ENCODE measurements around the gene PARP16. TPM values are rescaled to one million over a fixed set of nuclear protein-coding genes. Genes with fewer than 3 reads are reported as not detected.

Gene PARP16
- total and polyA plus RNA-seq, 4 experiments from 2014 or later, result 20.8 to 27.2 (median 24.2) TPM

- no peak for DNase-seq
- H3K4me1 ChIP-seq (ENCODE audit: insufficient read depth, low read length), result peaks cover 25% of the 10 kb centered on the region
- no peaks in the 10 kb centered on the region for H3K36me3 ChIP-seq (ENCODE audit: insufficient read depth, low read length)
- H3K27ac ChIP-seq (ENCODE audit: low read depth, low read length), result no peak overlapping the region
- H3K9me3 ChIP-seq (ENCODE audit: control insufficient read depth in 1 of 2, low read length in 2 of 2), result no peaks in the 10 kb centered on the region
- H3K36me3 Mint-ChIP-seq, result no peaks in the 10 kb centered on the region
- H3K27me3 Mint-ChIP-seq, result no peaks in the 10 kb centered on the region
- H3K9me3 Mint-ChIP-seq, result peaks cover 0 to 1% (median 0%) of the 10 kb centered on the region in 8 donors
- no peaks in the 10 kb centered on the region for H3K27me3 ChIP-seq (ENCODE audit: insufficient read depth, low read length)
- ChIA-PET POLR2A (ENCODE audit: partially characterized antibody) (no interaction called here), CTCF (ENCODE audit: partially characterized antibody) (interaction anchor here (0.8 kb wide), 1 partner anchor 8 kb away, joined by 3 read pairs; no protein-coding TSS in a partner anchor)
- H3K4me3 Mint-ChIP-seq, result no peak overlapping the region
- intact Hi-C loops (cut with micrococcal nuclease), result loop anchor here (5.0 kb wide), 1 partner anchor 1127 kb away; the partner anchor contains the start of gene PPIB
- peaks cover 13 to 31% (median 21%) of the 10 kb centered on the region in 4 donors for H3K4me1 Mint-ChIP-seq
- H3K27ac Mint-ChIP-seq, result no peak overlapping the region
- H3K4me3 ChIP-seq (ENCODE audit: low read length in 2 of 2), result no peak overlapping the region
These were observed 2.7 kb upstream of the PARP16 start for GRCh38 chr15:65289261-65289854.

GRCh38 chr15:65287520-65287855 is 805 bp upstream of the PARP16 start:
- ChIA-PET CTCF (ENCODE audit: partially characterized antibody) (interaction anchor here (1.0 to 4.3 kb wide), 8 partner anchors 10 to 102 kb away, joined by 4 to 36 read pairs (median 6); partner anchors contain the start of genes CLPX and RNU5B-1), POLR2A (ENCODE audit: partially characterized antibody) (interaction anchor here (0.5 to 5.3 kb wide), 12 partner anchors 9 to 1136 kb away, joined by 3 to 92 read pairs (median 8); partner anchors contain the start of genes CLPX, PDCD7, RNU5A-1 and RNU5B-1)
- no peaks in the 10 kb centered on the region for H3K27me3 ChIP-seq (ENCODE audit: insufficient read depth, low read length)
- DNase-seq, result no peak
- peak overlapping the region; percentile 86 for H3K27ac ChIP-seq (ENCODE audit: low read depth, low read length)
- H3K36me3 Mint-ChIP-seq, result peaks cover 0 to 5% of the 10 kb centered on the region in 2 donors
- peak overlapping the region; percentile 80 to 97 (median 95) for H3K27ac Mint-ChIP-seq
- peaks cover 28% of the 10 kb centered on the region for H3K4me1 ChIP-seq (ENCODE audit: insufficient read depth, low read length)
- peaks cover 25 to 38% (median 29%) of the 10 kb centered on the region in 4 donors for H3K4me1 Mint-ChIP-seq
- H3K4me3 Mint-ChIP-seq, result peak overlapping the region; percentile 87 to 92 (median 90)
- H3K27me3 Mint-ChIP-seq, result no peaks in the 10 kb centered on the region
- H3K9me3 Mint-ChIP-seq, result no peaks in the 10 kb centered on the region
- H3K9me3 ChIP-seq (ENCODE audit: control insufficient read depth in 1 of 2, low read length in 2 of 2), result no peaks in the 10 kb centered on the region
- no peaks in the 10 kb centered on the region for H3K36me3 ChIP-seq (ENCODE audit: insufficient read depth, low read length)
- H3K4me3 ChIP-seq (ENCODE audit: low read length in 2 of 2), result no peak overlapping the region
- intact Hi-C loops (cut with micrococcal nuclease), result loop anchor here (1.0 to 5.0 kb wide), 2 partner anchors 8 to 1125 kb away; partner anchors contain the start of gene PPIB

- Mint-ChIP-seq H3K4me1 (peaks cover 28 to 47% (median 34%) of the 10 kb centered on the region in 4 donors), H3K9me3 (no peaks in the 10 kb centered on the region), H3K27me3 (no peaks in the 10 kb centered on the region), H3K36me3 (peaks cover 0 to 7% of the 10 kb centered on the region in 2 donors), H3K27ac (peak overlapping the region; percentile 80 to 97 (median 94)), H3K4me3 (peak overlapping the region; percentile 87 to 92 (median 90))
- H3K36me3 ChIP-seq (ENCODE audit: insufficient read depth, low read length), result no peaks in the 10 kb centered on the region
- no peaks in the 10 kb centered on the region for H3K27me3 ChIP-seq (ENCODE audit: insufficient read depth, low read length)
- peaks cover 29% of the 10 kb centered on the region for H3K4me1 ChIP-seq (ENCODE audit: insufficient read depth, low read length)
- ChIA-PET POLR2A (ENCODE audit: partially characterized antibody) (interaction anchor here (0.9 to 5.3 kb wide), 20 partner anchors 8 to 1276 kb away, joined by 3 to 92 read pairs (median 4); partner anchors contain the start of genes CLPX, INTS14, PDCD7 and RNU5A-1), CTCF (ENCODE audit: partially characterized antibody) (interaction anchor here (0.7 to 4.3 kb wide), 14 partner anchors 8 to 1331 kb away, joined by 3 to 36 read pairs (median 4); partner anchors contain the start of genes CLPX and RNU5B-1)
- no peaks in the 10 kb centered on the region for H3K9me3 ChIP-seq (ENCODE audit: control insufficient read depth in 1 of 2, low read length in 2 of 2)
- intact Hi-C loops (cut with micrococcal nuclease), result loop anchor here (1.0 to 5.0 kb wide), 4 partner anchors 18 to 1124 kb away; partner anchors contain the start of genes CLPX, PPIB, RNU5B-1 and SPG21
- DNase-seq, result peak in 2 of 5 donors; percentile 18 to 19
- peak overlapping the region; percentile 68 to 78 for H3K4me3 ChIP-seq (ENCODE audit: low read length in 2 of 2)
- peak overlapping the region; percentile 86 for H3K27ac ChIP-seq (ENCODE audit: low read depth, low read length)
These were observed 497 bp downstream of the PARP16 start for GRCh38 chr15:65286069-65286703.

- ChIA-PET POLR2A (ENCODE audit: partially characterized antibody) (interaction anchor here (1.0 to 5.3 kb wide), 12 partner anchors 8 to 1123 kb away, joined by 3 to 92 read pairs (median 8); partner anchors contain the start of genes CLPX, INTS14, PDCD7 and RNU5A-1), CTCF (ENCODE audit: partially characterized antibody) (interaction anchor here (0.7 to 4.3 kb wide), 7 partner anchors 12 to 1330 kb away, joined by 3 to 36 read pairs (median 6); partner anchors contain the start of gene RNU5B-1)
- no peaks in the 10 kb centered on the region for H3K27me3 ChIP-seq (ENCODE audit: insufficient read depth, low read length)
- peak overlapping the region; percentile 86 for H3K27ac ChIP-seq (ENCODE audit: low read depth, low read length)
- H3K27ac Mint-ChIP-seq, result peak overlapping the region; percentile 80 to 97 (median 94)
- peaks cover 29 to 47% (median 34%) of the 10 kb centered on the region in 4 donors for H3K4me1 Mint-ChIP-seq
- H3K36me3 Mint-ChIP-seq, result peaks cover 0 to 7% of the 10 kb centered on the region in 2 donors
- H3K9me3 ChIP-seq (ENCODE audit: control insufficient read depth in 1 of 2, low read length in 2 of 2), result no peaks in the 10 kb centered on the region
- peak overlapping the region; percentile 68 to 78 for H3K4me3 ChIP-seq (ENCODE audit: low read length in 2 of 2)
- intact Hi-C loops (cut with micrococcal nuclease), result loop anchor here (1.0 to 5.0 kb wide), 4 partner anchors 19 to 1123 kb away; partner anchors contain the start of genes CLPX, PPIB, RNU5B-1 and SPG21
- H3K36me3 ChIP-seq (ENCODE audit: insufficient read depth, low read length), result no peaks in the 10 kb centered on the region
- H3K4me3 Mint-ChIP-seq, result peak overlapping the region; percentile 87 to 92 (median 90)
- no peak for DNase-seq
- H3K27me3 Mint-ChIP-seq, result no peaks in the 10 kb centered on the region
- no peaks in the 10 kb centered on the region for H3K9me3 Mint-ChIP-seq
- peaks cover 29% of the 10 kb centered on the region for H3K4me1 ChIP-seq (ENCODE audit: insufficient read depth, low read length)
These were observed 1.2 kb downstream of the PARP16 start for GRCh38 chr15:65285291-65286068.

GRCh38 chr15:65278480-65278879 is 8.2 kb downstream of the PARP16 start:
- POLR2A ChIA-PET (ENCODE audit: partially characterized antibody), result interaction anchor here (0.7 to 2.4 kb wide), 2 partner anchors 8 to 43 kb away, joined by 3 to 13 read pairs; partner anchors contain the start of gene PARP16
- H3K27ac Mint-ChIP-seq, result peak overlapping the region in 4 of 7 donors; percentile 2 to 79 (median 42)

GRCh38 chr15:65277015-65277414 is 9.7 kb downstream of the PARP16 start:
- H3K36me3 ChIP-seq (ENCODE audit: insufficient read depth, low read length), result no peaks in the 10 kb centered on the region
- peaks cover 17 to 36% (median 26%) of the 10 kb centered on the region in 4 donors for H3K4me1 Mint-ChIP-seq
- H3K4me1 ChIP-seq (ENCODE audit: insufficient read depth, low read length), result peaks cover 12% of the 10 kb centered on the region
- H3K9me3 ChIP-seq (ENCODE audit: control insufficient read depth in 1 of 2, low read length in 2 of 2), result no peaks in the 10 kb centered on the region
- POLR2A ChIA-PET (ENCODE audit: partially characterized antibody), result interaction anchor here (2.4 kb wide), 1 partner anchor 10 kb away, joined by 13 read pairs; the partner anchor contains the start of gene PARP16
- CTCF ChIA-PET (ENCODE audit: partially characterized antibody), result interaction anchor here (1.1 kb wide), 1 partner anchor 11 kb away, joined by 3 read pairs; no protein-coding TSS in a partner anchor
- no peak for DNase-seq
- H3K4me3 Mint-ChIP-seq, result no peak overlapping the region
- no peaks in the 10 kb centered on the region for H3K27me3 Mint-ChIP-seq
- H3K36me3 Mint-ChIP-seq, result peaks cover 4 to 18% of the 10 kb centered on the region in 2 donors
- H3K27me3 ChIP-seq (ENCODE audit: insufficient read depth, low read length), result no peaks in the 10 kb centered on the region
- no peak overlapping the region for H3K4me3 ChIP-seq (ENCODE audit: low read length in 2 of 2)
- no peak overlapping the region for H3K27ac ChIP-seq (ENCODE audit: low read depth, low read length)
- intact Hi-C loops (cut with micrococcal nuclease), result no loop called here
- no peaks in the 10 kb centered on the region for H3K9me3 Mint-ChIP-seq
- peak overlapping the region in 3 of 7 donors; percentile 12 to 52 (median 49) for H3K27ac Mint-ChIP-seq

More at GRCh38 chr15:65278480-65278879, 8.2 kb downstream of the PARP16 start:
- H3K9me3 ChIP-seq (ENCODE audit: control insufficient read depth in 1 of 2, low read length in 2 of 2), result no peaks in the 10 kb centered on the region
- no peak overlapping the region for H3K4me3 ChIP-seq (ENCODE audit: low read length in 2 of 2)
- peaks cover 27 to 47% (median 37%) of the 10 kb centered on the region in 4 donors for H3K4me1 Mint-ChIP-seq
- no peaks in the 10 kb centered on the region for H3K27me3 ChIP-seq (ENCODE audit: insufficient read depth, low read length)
- DNase-seq, result no peak
- peaks cover 16% of the 10 kb centered on the region for H3K4me1 ChIP-seq (ENCODE audit: insufficient read depth, low read length)
- H3K27me3 Mint-ChIP-seq, result no peaks in the 10 kb centered on the region
- intact Hi-C loops (cut with micrococcal nuclease), result no loop called here
- no peak overlapping the region for H3K4me3 Mint-ChIP-seq
- CTCF ChIA-PET (ENCODE audit: partially characterized antibody), result interaction anchor here (1.1 to 1.9 kb wide), 2 partner anchors 8 to 19 kb away, joined by 3 to 7 read pairs; partner anchors contain the start of gene PARP16
- no peaks in the 10 kb centered on the region for H3K36me3 ChIP-seq (ENCODE audit: insufficient read depth, low read length)
- no peaks in the 10 kb centered on the region for H3K9me3 Mint-ChIP-seq
- peaks cover 4 to 21% of the 10 kb centered on the region in 2 donors for H3K36me3 Mint-ChIP-seq
- no peak overlapping the region for H3K27ac ChIP-seq (ENCODE audit: low read depth, low read length)
